Upper lobe of left lung (tissue), 4 donors: ENCODE results near the gene ZNF831.

ENCODE experiments used
- CTCF ChIP-seq, 6 experiments: fragments of 450-650 bp in 4 of 6; fragments of 200-600 bp in 2 of 6; sonication (generic) in 2 of 6; IDR thresholded peaks; one replicate each; pipeline ENCODE4 v1.5.1; 2016 to 2019; ENCODE audit warnings: antibody characterized with exemption in 6 of 6
- EP300 ChIP-seq, 4 donors: sonication (generic); formaldehyde crosslinking; IDR thresholded peaks; one replicate each; pipeline ENCODE4 v1.5.1; 2017; ENCODE audit warnings: antibody characterized with exemption in 4 of 4, control low read depth in 2 of 4
- POLR2A ChIP-seq, 4 donors: fragments of 450-650 bp; IDR thresholded peaks; one replicate each; pipeline ENCODE4 v1.5.1; 2016 to 2017; ENCODE audit warnings: antibody characterized with exemption in 4 of 4, mild to moderate bottlenecking in 2 of 4
- POLR2AphosphoS5 ChIP-seq, 2 donors: sonication (generic); formaldehyde crosslinking; IDR thresholded peaks; one replicate each; pipeline ENCODE4 v1.5.1; 2017; ENCODE audit warnings: antibody characterized with exemption in 2 of 2

- no peak for TF ChIP-seq CTCF (IDR thresholded peaks at IDR 0.05)
- TF ChIP-seq POLR2A (IDR thresholded peaks at IDR 0.05), result no peak
- no peak for TF ChIP-seq POLR2AphosphoS5 (IDR thresholded peaks at IDR 0.05)
- no peak for TF ChIP-seq EP300 (IDR thresholded peaks at IDR 0.05)
These were observed 7.1 kb downstream of the ZNF831 start for GRCh38 chr20:59170406-59171349.
